Keratinocyte (primary cell): ENCODE measurements around the gene SYMPK. TPM values are rescaled to one million over a fixed set of nuclear protein-coding genes. Genes with fewer than 3 reads are reported as not detected.

Experiments
- DNase-seq: peaks from one replicate; pipeline ENCODE4 v3.0.0-alpha.2; 2011; ENCODE audit warnings: low read depth, missing footprints, low spot score
- FAIRE-seq: peaks from 2 replicates; lab custom pipeline; 2011; peaks lifted over from hg19 to GRCh38; lab: Jason Lieb, UNC
- H2AFZ ChIP-seq: 2 replicates; pipeline ENCODE4 v1.6.0; 2012; ENCODE audit warnings: low read length, control low read depth, inconsistent platforms; ENCODE audit not compliant: control insufficient read depth
- H3K27ac ChIP-seq: 2 replicates; pipeline ENCODE4 v1.5.1; 2011; ENCODE audit warnings: low read length; ENCODE audit not compliant: control insufficient read depth, insufficient read depth
- H3K27me3 ChIP-seq: 3 replicates; pipeline ENCODE4 v1.6.0; 2011; ENCODE audit warnings: low read length; ENCODE audit not compliant: control insufficient read depth, insufficient read depth; ENCODE audit errors: extremely low read depth
- H3K36me3 ChIP-seq, 2 experiments: 2 replicates in 1 of 2; 3 replicates in 1 of 2; pipeline ENCODE4 v1.5.1; 2011; ENCODE audit warnings: low read length in 2 of 2, mild to moderate bottlenecking in 1 of 2; ENCODE audit not compliant: control insufficient read depth in 2 of 2, insufficient read depth in 2 of 2; ENCODE audit errors: extremely low read depth in 1 of 2
- H3K4me1 ChIP-seq: 3 replicates; pipeline ENCODE4 v1.5.1; 2011; ENCODE audit warnings: low read length; ENCODE audit not compliant: control insufficient read depth, insufficient read depth; ENCODE audit errors: extremely low read depth
- H3K4me2 ChIP-seq: 3 replicates; pipeline ENCODE4 v1.6.0; 2011; ENCODE audit warnings: low read depth, low read length; ENCODE audit not compliant: control insufficient read depth, insufficient read depth; ENCODE audit errors: extremely low read depth
- H3K4me3 ChIP-seq, 3 experiments: fragments of 200-600 bp in 1 of 3; sonication (generic) in 1 of 3; 2 replicates in 2 of 3; 3 replicates in 1 of 3; pipeline ENCODE4 v1.5.1; 2011 to 2016; ENCODE audit warnings: low read length in 3 of 3, mild to moderate bottlenecking in 3 of 3, control low read depth in 2 of 3, inconsistent platforms in 1 of 3, low read depth in 1 of 3, mixed read lengths in 1 of 3, mixed run types in 1 of 3, moderate library complexity in 1 of 3; ENCODE audit not compliant: control insufficient read depth in 2 of 3, insufficient read depth in 2 of 3; ENCODE audit errors: extremely low read depth in 1 of 3
- H3K79me2 ChIP-seq: 2 replicates; pipeline ENCODE4 v1.6.0; 2012; ENCODE audit warnings: low read length; ENCODE audit not compliant: control insufficient read depth, insufficient read depth
- H3K9ac ChIP-seq: 3 replicates; pipeline ENCODE4 v1.6.0; 2011; ENCODE audit warnings: low read length; ENCODE audit not compliant: control insufficient read depth, insufficient read depth; ENCODE audit errors: extremely low read depth
- H3K9me1 ChIP-seq: 3 replicates; pipeline ENCODE4 v1.6.0; 2011; ENCODE audit warnings: low read length; ENCODE audit not compliant: control insufficient read depth, insufficient read depth; ENCODE audit errors: extremely low read depth
- H3K9me3 ChIP-seq: 2 replicates; pipeline ENCODE4 v1.5.1; 2012; ENCODE audit warnings: low read depth, low read length; ENCODE audit not compliant: control insufficient read depth
- H4K20me1 ChIP-seq: 3 replicates; pipeline ENCODE4 v1.6.0; 2011; ENCODE audit warnings: low read length; ENCODE audit not compliant: control insufficient read depth, insufficient read depth; ENCODE audit errors: extremely low read depth
- EZH2 ChIP-seq: IDR thresholded peaks from one replicate; pipeline ENCODE4 v1.6.1; 2012; ENCODE audit warnings: inconsistent platforms, mild to moderate bottlenecking, low read length, moderate library complexity
- dilution Hi-C: fragments of 300-500 bp; cut with MboI; formaldehyde crosslinking; loops from one replicate; pipeline ENCODE4 v1.7.0; 2020; ENCODE audit warnings: low sequenced_read_pairs; ENCODE audit not compliant: extremely low pct_ligation_motif_present
- polyA plus RNA-seq, 5 experiments: library from polyadenylated mRNA; depleted of rRNA in 3 of 5; stranded (reverse) in 3 of 5; stranded (forward) in 1 of 5; unstranded in 1 of 5; fragments of >200 nt; gene quantifications; 1 replicate in 1 of 5; 2 replicates in 3 of 5; 3 replicates in 1 of 5; pipeline versions ENCODE4 v1.2.1 to v1.2.3, GENCODE V29; 2011 to 2012; ENCODE audit warnings: missing spikeins in 2 of 5, low read depth in 1 of 5, low replicate concordance in 1 of 5
- TF ChIP-seq, protein P1 (sequence below), 3 experiments: IDR thresholded peaks in 1 of 3; conservative IDR thresholded peaks in 1 of 3; optimal IDR thresholded peaks in 1 of 3; 2 replicates in 2 of 3; 3 replicates in 1 of 3; pipeline versions ENCODE3 to v1.5.1; 2011; ENCODE audit warnings: low read length in 3 of 3, mild to moderate bottlenecking in 3 of 3, moderate library complexity in 2 of 3, control low read depth in 1 of 3, inconsistent platforms in 1 of 3; ENCODE audit not compliant: insufficient read depth in 2 of 3; ENCODE audit errors: extremely low read depth in 1 of 3

SYMPK gene
- polyA plus RNA-seq, 1 donor (not counting 4 experiments of a cell fraction or from before 2014, with no cell fraction given): 56.0 TPM

GRCh38 chr19:45881909-45882528, 19.1 kb upstream of the SYMPK start:
- Histone ChIP-seq H3K36me3 (no peaks in the 10 kb centered on the region), H3K4me2 (peak overlapping the region; percentile 79), H3K9ac (no peak overlapping the region), H3K27ac (no peak overlapping the region), H3K4me1 (peaks cover 11% of the 10 kb centered on the region), H3K9me1 (no peaks in the 10 kb centered on the region), H4K20me1 (no peaks in the 10 kb centered on the region), H3K4me3 (no peak overlapping the region), H2AFZ (no peak overlapping the region), H3K27me3 (peaks cover 14% of the 10 kb centered on the region), H3K9me3 (no peaks in the 10 kb centered on the region), H3K79me2 (peaks cover 8% of the 10 kb centered on the region)
- FAIRE-seq (no peak), DNase-seq (no peak)
- TF ChIP-seq EZH2: no peak
- TF ChIP-seq, protein P1, sequence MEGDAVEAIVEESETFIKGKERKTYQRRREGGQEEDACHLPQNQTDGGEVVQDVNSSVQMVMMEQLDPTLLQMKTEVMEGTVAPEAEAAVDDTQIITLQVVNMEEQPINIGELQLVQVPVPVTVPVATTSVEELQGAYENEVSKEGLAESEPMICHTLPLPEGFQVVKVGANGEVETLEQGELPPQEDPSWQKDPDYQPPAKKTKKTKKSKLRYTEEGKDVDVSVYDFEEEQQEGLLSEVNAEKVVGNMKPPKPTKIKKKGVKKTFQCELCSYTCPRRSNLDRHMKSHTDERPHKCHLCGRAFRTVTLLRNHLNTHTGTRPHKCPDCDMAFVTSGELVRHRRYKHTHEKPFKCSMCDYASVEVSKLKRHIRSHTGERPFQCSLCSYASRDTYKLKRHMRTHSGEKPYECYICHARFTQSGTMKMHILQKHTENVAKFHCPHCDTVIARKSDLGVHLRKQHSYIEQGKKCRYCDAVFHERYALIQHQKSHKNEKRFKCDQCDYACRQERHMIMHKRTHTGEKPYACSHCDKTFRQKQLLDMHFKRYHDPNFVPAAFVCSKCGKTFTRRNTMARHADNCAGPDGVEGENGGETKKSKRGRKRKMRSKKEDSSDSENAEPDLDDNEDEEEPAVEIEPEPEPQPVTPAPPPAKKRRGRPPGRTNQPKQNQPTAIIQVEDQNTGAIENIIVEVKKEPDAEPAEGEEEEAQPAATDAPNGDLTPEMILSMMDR (optimal IDR thresholded peaks at IDR 0.05 in 1 of 3, IDR thresholded peaks at IDR 0.05 in 1 of 3, conservative IDR thresholded peaks at IDR 0.05 in 1 of 3; ENCODE audit: extremely low read depth in 1 of 3, insufficient read depth in 2 of 3, low read length in 3 of 3): no peak
- dilution Hi-C loops: no loop called here

DNA sequence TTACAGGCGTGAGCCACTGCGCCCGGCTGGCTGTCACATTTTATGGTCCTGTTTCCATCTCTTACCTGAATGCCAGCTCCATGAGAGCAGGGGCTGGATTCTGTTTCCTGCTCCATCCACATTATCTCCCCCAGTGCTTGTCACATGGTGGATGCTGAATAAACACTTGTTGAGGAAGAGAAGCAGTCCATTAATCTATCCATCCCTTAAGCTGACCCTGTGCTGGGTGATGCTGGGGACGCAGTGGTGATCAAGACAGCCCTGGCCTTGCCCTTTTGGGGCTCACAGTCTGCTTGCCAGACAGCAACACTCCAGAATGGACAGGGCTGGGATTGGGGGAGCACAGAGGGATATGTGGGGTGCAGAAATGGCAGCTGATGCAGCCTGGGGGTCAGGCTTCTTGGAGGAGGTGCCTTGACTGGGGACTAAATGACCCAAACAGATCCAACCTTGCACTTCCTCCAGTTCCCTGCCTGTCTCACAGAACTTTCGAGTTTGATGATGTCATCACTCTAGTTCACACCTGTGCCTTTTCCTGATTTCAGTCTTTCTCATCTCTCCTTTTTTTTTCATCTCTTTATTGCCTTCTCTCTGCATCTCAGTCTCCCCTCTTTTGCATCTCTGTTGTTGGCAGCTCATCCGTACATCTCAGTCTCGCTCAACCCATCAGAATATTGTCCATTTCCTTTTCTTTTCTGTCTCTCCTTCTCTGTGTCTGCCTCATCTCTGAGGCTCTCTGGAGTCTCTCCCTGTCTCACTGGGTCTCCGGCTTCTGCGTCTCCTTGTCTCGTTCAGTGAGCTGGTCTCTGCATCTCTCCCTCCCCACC, 18.3 kb upstream of the SYMPK start:
- TF ChIP-seq, protein P1 (optimal IDR thresholded peaks at IDR 0.05 in 1 of 3, IDR thresholded peaks at IDR 0.05 in 1 of 3, conservative IDR thresholded peaks at IDR 0.05 in 1 of 3; ENCODE audit: extremely low read depth in 1 of 3, insufficient read depth in 2 of 3, low read length in 3 of 3): no peak
- TF ChIP-seq EZH2: no peak
- Histone ChIP-seq H3K9me3 (no peaks in the 10 kb centered on the region), H3K27ac (no peak overlapping the region), H3K9me1 (no peaks in the 10 kb centered on the region), H3K9ac (no peak overlapping the region), H3K27me3 (peaks cover 20% of the 10 kb centered on the region), H3K4me1 (peaks cover 11% of the 10 kb centered on the region), H3K4me2 (no peak overlapping the region), H3K4me3 (no peak overlapping the region), H3K79me2 (peaks cover 8% of the 10 kb centered on the region), H4K20me1 (no peaks in the 10 kb centered on the region), H2AFZ (no peak overlapping the region), H3K36me3 (no peaks in the 10 kb centered on the region)
- DNase-seq (no peak), FAIRE-seq (no peak)
- dilution Hi-C loops: no loop called here
